HG03378 (cell line): ENCODE data around the gene MYH16.
"Not testable (repeated sequence)": the region's sequence is repeated elsewhere in the genome, so short reads cannot be mapped to it uniquely, and the experiment has no call there.

ENCODE experiments used
- ATAC-seq: cut with Tn5 transposase; IDR thresholded peaks from one replicate; pipeline ENCODE4 v1.9.1; 2021; ENCODE audit warnings: mild to moderate bottlenecking, moderate library complexity; ENCODE audit not compliant: unreplicated experiment

MYH16 gene

DNA sequence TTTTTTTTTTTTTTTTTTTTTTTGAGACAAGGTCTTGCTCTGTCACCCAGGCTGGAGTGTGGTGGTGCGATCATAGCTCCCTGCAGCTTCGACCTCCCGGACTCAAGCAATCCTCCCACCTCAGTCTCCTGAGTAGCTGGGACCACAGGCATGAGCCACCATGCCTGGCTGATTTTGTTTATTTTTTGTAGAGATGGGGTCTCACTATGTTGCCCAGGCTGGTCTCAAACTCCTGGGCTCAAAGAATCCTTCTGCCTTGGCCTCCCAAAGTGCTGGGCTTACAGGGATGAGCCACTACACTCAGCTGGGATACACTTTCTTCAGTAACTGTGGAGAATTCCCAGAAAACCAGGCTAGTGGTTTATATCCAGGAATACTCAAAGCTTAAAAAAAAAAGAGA, 78.0 kb downstream of the MYH16 start:
- not testable (repeated sequence) for ATAC-seq

- no peak for ATAC-seq
These were observed 79.6 kb downstream of the MYH16 start for GRCh38 chr7:99352247-99352646.

- ATAC-seq: no peak
These were observed 82.5 kb downstream of the MYH16 start for GRCh38 chr7:99355098-99355497.

GRCh38 chr7:99357701-99358490, 85.3 kb downstream of the MYH16 start:
- no peak for ATAC-seq

- not testable (repeated sequence) for ATAC-seq
These were observed 85.9 kb downstream of the MYH16 start for GRCh38 chr7:99358521-99358920.

- no peak for ATAC-seq
These were observed 87.0 kb downstream of the MYH16 start for GRCh38 chr7:99359465-99360154.
